ENCODE results near the gene NCAN.
"Not testable (repeated sequence)": the region's sequence is repeated elsewhere in the genome, so short reads cannot be mapped to it uniquely, and the experiment has no call there.

NCAN gene

GRCh38 chr19:19234220-19234816 lies 22.6 kb downstream of the NCAN start:
- no peak for DNase-seq (ENCODE audit: low read depth)
- no peak overlapping the region for H3K4me3 ChIP-seq (ENCODE audit: low read depth, low read length)
- no peak for TF ChIP-seq POLR2A (IDR thresholded peaks at IDR 0.05; ENCODE audit: extremely low read depth, insufficient read length)

DNA sequence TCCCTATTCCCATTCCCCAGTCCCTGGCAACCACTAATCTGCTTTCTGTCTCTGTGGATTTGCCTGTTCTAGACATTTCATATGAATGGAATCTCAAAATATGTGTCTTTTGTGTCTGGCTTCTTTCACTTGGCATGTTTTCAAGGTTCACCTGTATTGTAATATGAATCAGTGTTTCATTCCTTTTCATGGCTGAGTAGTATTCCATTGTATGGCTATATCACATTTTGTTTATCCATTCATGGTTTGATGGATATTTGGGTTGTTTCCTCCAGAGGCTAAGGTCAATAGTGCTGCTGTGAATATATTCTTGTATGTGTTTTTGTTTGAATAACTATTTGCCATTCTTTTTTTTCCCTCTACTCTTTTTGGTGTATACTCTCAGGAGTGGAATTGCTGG lies 24.4 kb downstream of the NCAN start:
- no peak for TF ChIP-seq CTCF (IDR thresholded peaks at IDR 0.05; ENCODE audit: low read depth, low read length)
- TF ChIP-seq MYC (IDR thresholded peaks at IDR 0.05; ENCODE audit: low read depth, low read length): no peak
- TF ChIP-seq, protein P1, sequence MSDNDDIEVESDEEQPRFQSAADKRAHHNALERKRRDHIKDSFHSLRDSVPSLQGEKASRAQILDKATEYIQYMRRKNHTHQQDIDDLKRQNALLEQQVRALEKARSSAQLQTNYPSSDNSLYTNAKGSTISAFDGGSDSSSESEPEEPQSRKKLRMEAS (IDR thresholded peaks at IDR 0.05; ENCODE audit: low read depth, low read length): no peak
- TF ChIP-seq POLR2A (IDR thresholded peaks at IDR 0.05; ENCODE audit: extremely low read depth, insufficient read length): no peak
- no peak overlapping the region for H3K4me3 ChIP-seq (ENCODE audit: low read depth, low read length)
- DNase-seq (ENCODE audit: low read depth): no peak

- no peak for DNase-seq (ENCODE audit: low read depth)
- H3K4me3 ChIP-seq (ENCODE audit: low read depth, low read length): no peak overlapping the region
- TF ChIP-seq POLR2A (IDR thresholded peaks at IDR 0.05; ENCODE audit: extremely low read depth, insufficient read length) (no peak), CTCF (IDR thresholded peaks at IDR 0.05; ENCODE audit: low read depth, low read length) (no peak), MYC (IDR thresholded peaks at IDR 0.05; ENCODE audit: low read depth, low read length) (no peak)
- TF ChIP-seq, protein P1 (IDR thresholded peaks at IDR 0.05; ENCODE audit: low read depth, low read length): no peak
Observed at GRCh38 chr19:19238126-19238894, 26.6 kb downstream of the NCAN start.

DNA sequence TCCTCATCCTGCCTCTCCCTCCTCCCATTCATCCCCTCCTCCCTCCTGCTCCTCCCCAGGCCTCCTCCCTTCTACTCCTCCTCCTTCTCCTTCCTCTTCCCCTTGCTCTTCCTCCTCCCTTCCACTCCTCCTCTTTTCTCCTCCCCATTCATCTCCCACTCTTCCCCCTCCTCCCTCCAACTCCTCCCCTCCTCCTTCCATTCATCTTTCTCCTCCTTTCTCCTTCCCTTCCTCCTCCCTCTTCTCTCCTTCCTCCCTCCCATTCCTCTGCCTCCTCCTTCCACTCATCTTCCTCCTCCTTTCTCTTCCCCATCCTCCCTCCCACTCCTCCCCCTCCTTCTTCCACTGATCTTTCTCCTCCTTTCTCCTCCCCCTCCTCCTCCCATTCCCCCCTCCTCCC lies 27.9 kb downstream of the NCAN start:
- TF ChIP-seq, protein P1 (IDR thresholded peaks at IDR 0.05; ENCODE audit: low read depth, low read length): no peak
- TF ChIP-seq MYC (IDR thresholded peaks at IDR 0.05; ENCODE audit: low read depth, low read length): no peak
- no peak for TF ChIP-seq POLR2A (IDR thresholded peaks at IDR 0.05; ENCODE audit: extremely low read depth, insufficient read length)
- TF ChIP-seq CTCF (IDR thresholded peaks at IDR 0.05; ENCODE audit: low read depth, low read length): no peak
- no peak for DNase-seq (ENCODE audit: low read depth)
- no peak overlapping the region for H3K4me3 ChIP-seq (ENCODE audit: low read depth, low read length)

- TF ChIP-seq POLR2A (IDR thresholded peaks at IDR 0.05; ENCODE audit: extremely low read depth, insufficient read length) (no peak), MYC (IDR thresholded peaks at IDR 0.05; ENCODE audit: low read depth, low read length) (no peak), CTCF (IDR thresholded peaks at IDR 0.05; ENCODE audit: low read depth, low read length) (no peak)
- TF ChIP-seq, protein P1 (IDR thresholded peaks at IDR 0.05; ENCODE audit: low read depth, low read length): no peak
- no peak for DNase-seq (ENCODE audit: low read depth)
- H3K4me3 ChIP-seq (ENCODE audit: low read depth, low read length): no peak overlapping the region
Observed at GRCh38 chr19:19240476-19240875, 28.7 kb downstream of the NCAN start.

- DNase-seq (ENCODE audit: low read depth): no peak
- H3K4me3 ChIP-seq (ENCODE audit: low read depth, low read length): no peak overlapping the region
- TF ChIP-seq MYC (IDR thresholded peaks at IDR 0.05; ENCODE audit: low read depth, low read length) (no peak), POLR2A (IDR thresholded peaks at IDR 0.05; ENCODE audit: extremely low read depth, insufficient read length) (no peak), CTCF (IDR thresholded peaks at IDR 0.05; ENCODE audit: low read depth, low read length) (no peak)
- TF ChIP-seq, protein P1 (IDR thresholded peaks at IDR 0.05; ENCODE audit: low read depth, low read length): no peak
Observed at GRCh38 chr19:19250196-19250801, 38.5 kb downstream of the NCAN start.

- H3K4me3 ChIP-seq (ENCODE audit: low read depth, low read length); DNase-seq (ENCODE audit: low read depth): not testable (repeated sequence)
Observed at GRCh38 chr19:19253409-19253808, 41.7 kb downstream of the NCAN start.

All from NB4 (cell line).